ENCODE measurements around the gene DQX1. TPM values are rescaled to one million over a fixed set of nuclear protein-coding genes. Genes with fewer than 3 reads are reported as not detected.

DQX1 gene
- total RNA-seq, 1 donor from 2014 or later: not detected

DNA sequence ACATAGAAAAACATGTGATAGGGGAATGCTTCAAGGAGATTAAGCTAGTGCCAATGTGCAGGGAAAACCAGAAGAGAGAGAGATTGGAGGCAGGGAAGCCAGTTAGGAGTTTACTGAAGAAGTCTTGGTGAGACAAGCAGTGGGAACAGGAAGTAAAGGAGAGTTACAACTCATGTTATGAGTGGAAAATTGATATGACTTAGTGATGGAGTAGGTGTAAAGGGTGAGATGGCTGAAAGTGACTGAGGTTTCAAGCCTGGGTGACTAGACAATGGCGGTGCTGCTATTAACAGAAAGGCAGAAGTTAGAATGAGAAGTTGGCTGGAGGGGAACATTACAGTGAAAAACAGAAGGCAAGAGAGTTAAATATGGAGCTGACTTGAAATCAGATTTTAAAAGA, 45.0 kb upstream of the DQX1 start:
- Mint-ChIP-seq H3K4me1 (ENCODE audit: low read depth) (peaks cover 47% of the 10 kb centered on the region), H3K36me3 (ENCODE audit: low read depth) (no peaks in the 10 kb centered on the region), H3K9me3 (ENCODE audit: low read depth) (no peaks in the 10 kb centered on the region), H3K4me3 (ENCODE audit: unreplicated experiment) (no peak overlapping the region), H3K27me3 (ENCODE audit: low read depth) (no peaks in the 10 kb centered on the region), H3K27ac (ENCODE audit: unreplicated experiment) (no peak overlapping the region)
- no peak for DNase-seq (ENCODE audit: low spot score)
- TF ChIP-seq, protein P1, sequence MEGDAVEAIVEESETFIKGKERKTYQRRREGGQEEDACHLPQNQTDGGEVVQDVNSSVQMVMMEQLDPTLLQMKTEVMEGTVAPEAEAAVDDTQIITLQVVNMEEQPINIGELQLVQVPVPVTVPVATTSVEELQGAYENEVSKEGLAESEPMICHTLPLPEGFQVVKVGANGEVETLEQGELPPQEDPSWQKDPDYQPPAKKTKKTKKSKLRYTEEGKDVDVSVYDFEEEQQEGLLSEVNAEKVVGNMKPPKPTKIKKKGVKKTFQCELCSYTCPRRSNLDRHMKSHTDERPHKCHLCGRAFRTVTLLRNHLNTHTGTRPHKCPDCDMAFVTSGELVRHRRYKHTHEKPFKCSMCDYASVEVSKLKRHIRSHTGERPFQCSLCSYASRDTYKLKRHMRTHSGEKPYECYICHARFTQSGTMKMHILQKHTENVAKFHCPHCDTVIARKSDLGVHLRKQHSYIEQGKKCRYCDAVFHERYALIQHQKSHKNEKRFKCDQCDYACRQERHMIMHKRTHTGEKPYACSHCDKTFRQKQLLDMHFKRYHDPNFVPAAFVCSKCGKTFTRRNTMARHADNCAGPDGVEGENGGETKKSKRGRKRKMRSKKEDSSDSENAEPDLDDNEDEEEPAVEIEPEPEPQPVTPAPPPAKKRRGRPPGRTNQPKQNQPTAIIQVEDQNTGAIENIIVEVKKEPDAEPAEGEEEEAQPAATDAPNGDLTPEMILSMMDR (IDR thresholded peaks at IDR 0.05): no peak

DNA sequence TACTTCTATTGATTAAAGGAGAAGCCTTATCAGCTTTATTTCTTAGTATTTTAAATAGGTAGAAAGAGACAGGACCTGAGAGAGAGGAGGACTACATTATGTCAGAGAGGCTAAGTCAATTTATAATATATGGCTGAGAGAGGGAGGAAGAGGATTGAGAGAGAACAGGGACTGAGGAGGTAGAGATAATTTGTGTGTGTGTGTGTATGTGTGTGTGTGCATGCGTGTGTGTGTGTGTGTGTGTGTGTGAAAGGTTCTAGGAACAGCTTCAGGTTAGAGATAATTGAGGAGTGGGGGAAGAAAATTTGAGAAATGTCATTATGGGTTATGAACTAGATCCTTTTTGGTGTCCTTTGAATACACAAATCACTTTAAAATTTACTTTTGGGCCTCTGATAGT, 43.7 kb upstream of the DQX1 start:
- no peaks in the 10 kb centered on the region for H3K27me3 Mint-ChIP-seq (ENCODE audit: low read depth)
- no peak overlapping the region for H3K4me3 Mint-ChIP-seq (ENCODE audit: unreplicated experiment)
- TF ChIP-seq, protein P1 (IDR thresholded peaks at IDR 0.05): no peak
- no peak for DNase-seq (ENCODE audit: low spot score)
- no peak overlapping the region for H3K27ac Mint-ChIP-seq (ENCODE audit: unreplicated experiment)
- peaks cover 48% of the 10 kb centered on the region for H3K4me1 Mint-ChIP-seq (ENCODE audit: low read depth)
- H3K36me3 Mint-ChIP-seq (ENCODE audit: low read depth): no peaks in the 10 kb centered on the region
- H3K9me3 Mint-ChIP-seq (ENCODE audit: low read depth): no peaks in the 10 kb centered on the region

DNA sequence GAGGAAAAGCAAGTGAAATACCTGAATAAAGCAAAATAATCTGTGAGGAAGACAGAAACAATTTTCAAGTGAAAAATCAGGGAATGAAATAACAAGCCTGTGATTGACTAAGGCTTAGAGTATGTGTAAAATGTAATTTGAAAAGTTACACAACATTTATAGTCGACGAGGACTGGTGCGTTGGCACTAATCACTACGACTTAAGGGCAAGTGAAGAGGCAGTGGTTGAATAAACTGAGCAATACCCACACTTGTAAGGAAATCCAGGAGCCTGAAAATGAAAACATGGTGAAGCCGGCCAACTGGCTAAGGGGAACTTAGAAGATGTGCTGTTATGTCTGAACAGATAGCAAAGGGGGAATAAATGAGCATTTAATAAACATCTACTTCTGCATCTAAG, 41.9 kb upstream of the DQX1 start:
- Mint-ChIP-seq H3K4me3 (ENCODE audit: unreplicated experiment) (peak overlapping the region; percentile 24), H3K4me1 (ENCODE audit: low read depth) (peaks cover 48% of the 10 kb centered on the region)
- DNase-seq (ENCODE audit: low spot score): no peak

DNA sequence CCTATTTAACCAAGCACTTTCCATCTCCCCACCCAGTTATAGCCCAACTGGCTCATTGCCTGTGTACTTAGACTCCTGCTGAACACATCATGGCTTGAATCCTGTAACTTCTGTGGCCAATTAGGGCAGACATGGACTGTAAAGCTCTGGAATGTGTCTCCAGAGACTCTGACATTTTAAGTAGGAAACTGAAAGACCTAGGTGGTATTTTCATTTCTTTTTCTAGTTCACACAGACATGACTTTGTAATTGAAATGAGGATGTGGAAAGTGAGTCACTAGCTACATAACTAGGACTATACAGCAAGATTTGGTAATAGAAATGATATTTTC, 40.7 kb upstream of the DQX1 start:
- Mint-ChIP-seq H3K27me3 (ENCODE audit: low read depth) (no peaks in the 10 kb centered on the region), H3K27ac (ENCODE audit: unreplicated experiment) (peak overlapping the region; percentile 89), H3K4me1 (ENCODE audit: low read depth) (peaks cover 59% of the 10 kb centered on the region), H3K4me3 (ENCODE audit: unreplicated experiment) (no peak overlapping the region), H3K9me3 (ENCODE audit: low read depth) (no peaks in the 10 kb centered on the region), H3K36me3 (ENCODE audit: low read depth) (no peaks in the 10 kb centered on the region)
- TF ChIP-seq, protein P1 (IDR thresholded peaks at IDR 0.05): no peak
- no peak for DNase-seq (ENCODE audit: low spot score)

More for the DNA sequence above, 41.9 kb upstream of the DQX1 start:
- Mint-ChIP-seq H3K27me3 (ENCODE audit: low read depth) (no peaks in the 10 kb centered on the region), H3K27ac (ENCODE audit: unreplicated experiment) (peak overlapping the region; percentile 97), H3K36me3 (ENCODE audit: low read depth) (no peaks in the 10 kb centered on the region), H3K9me3 (ENCODE audit: low read depth) (no peaks in the 10 kb centered on the region)
- TF ChIP-seq, protein P1 (IDR thresholded peaks at IDR 0.05): no peak

DNA sequence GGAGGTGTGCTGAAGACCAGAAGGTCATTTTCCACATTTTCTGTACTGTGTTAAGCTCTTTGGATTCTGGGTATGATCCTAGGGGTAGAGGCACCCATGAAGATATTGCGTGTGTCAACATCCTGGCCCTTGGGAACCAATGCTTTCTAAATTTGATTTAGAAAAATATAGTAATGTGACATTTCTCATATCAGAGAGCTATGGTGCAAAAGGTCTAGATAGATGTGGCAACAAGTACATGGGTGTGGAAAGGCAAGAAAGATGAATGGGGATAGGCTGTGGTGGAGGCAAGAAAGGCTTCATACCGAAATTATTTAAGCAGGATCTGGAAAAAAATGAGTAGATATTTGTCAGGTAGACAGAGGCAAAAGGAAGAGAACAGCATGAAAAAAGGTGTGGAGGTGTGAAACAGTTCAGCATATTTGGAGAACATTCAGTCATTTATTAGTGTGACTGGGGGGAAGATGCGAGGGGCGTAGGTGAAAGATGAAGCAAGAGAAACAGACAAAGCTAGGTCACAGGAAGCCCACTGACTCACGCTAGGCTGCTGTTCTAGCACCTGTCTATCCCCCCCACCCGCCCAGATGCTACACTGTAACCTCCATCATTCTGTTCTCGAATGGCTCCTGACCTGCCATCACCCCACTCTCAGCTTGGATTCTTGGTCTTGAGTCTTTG, 40.2 kb upstream of the DQX1 start:
- Mint-ChIP-seq H3K4me3 (ENCODE audit: unreplicated experiment) (no peak overlapping the region), H3K27ac (ENCODE audit: unreplicated experiment) (peak overlapping the region; percentile 89), H3K4me1 (ENCODE audit: low read depth) (peaks cover 59% of the 10 kb centered on the region)

More for the DNA sequence above, 40.2 kb upstream of the DQX1 start:
- TF ChIP-seq, protein P1 (IDR thresholded peaks at IDR 0.05): no peak
- Mint-ChIP-seq H3K36me3 (ENCODE audit: low read depth) (no peaks in the 10 kb centered on the region), H3K9me3 (ENCODE audit: low read depth) (no peaks in the 10 kb centered on the region), H3K27me3 (ENCODE audit: low read depth) (no peaks in the 10 kb centered on the region)
- no peak for DNase-seq (ENCODE audit: low spot score)

Measured in chondrocyte (in vitro differentiated cells).